ENCODE results near the gene CPA1.

Gene CPA1

GRCh38 chr7:130387628-130388403 lies 7.5 kb downstream of the CPA1 start:
- no peak for TF ChIP-seq CTCF (IDR thresholded peaks at IDR 0.05; ENCODE audit: low read depth, low read length)
- H3K4me1 ChIP-seq: no peaks in the 10 kb centered on the region
- H3K27me3 ChIP-seq: no peaks in the 10 kb centered on the region
- H3K9me3 ChIP-seq: no peaks in the 10 kb centered on the region
- no peak for DNase-seq
- H3K4me3 ChIP-seq (ENCODE audit: low read depth, low read length): no peak overlapping the region
- no peaks in the 10 kb centered on the region for H3K36me3 ChIP-seq

- TF ChIP-seq CTCF (IDR thresholded peaks at IDR 0.05; ENCODE audit: low read depth, low read length): no peak
- H3K9me3 ChIP-seq: no peaks in the 10 kb centered on the region
- no peaks in the 10 kb centered on the region; the same call in 1 of the 2 replicates for H3K4me1 ChIP-seq
- no peaks in the 10 kb centered on the region for H3K36me3 ChIP-seq
- no peak for DNase-seq
- no peak overlapping the region for H3K4me3 ChIP-seq (ENCODE audit: low read depth, low read length)
- no peaks in the 10 kb centered on the region for H3K27me3 ChIP-seq
Observed at GRCh38 chr7:130388671-130389070, 8.4 kb downstream of the CPA1 start.

- Histone ChIP-seq H3K36me3 (no peaks in the 10 kb centered on the region), H3K4me3 (ENCODE audit: low read depth, low read length) (no peak overlapping the region), H3K9me3 (no peaks in the 10 kb centered on the region), H3K4me1 (no peaks in the 10 kb centered on the region; the same call in 1 of the 2 replicates), H3K27me3 (no peaks in the 10 kb centered on the region)
- DNase-seq: no peak
- no peak for TF ChIP-seq CTCF (IDR thresholded peaks at IDR 0.05; ENCODE audit: low read depth, low read length)
Observed at GRCh38 chr7:130390486-130390885, 10.2 kb downstream of the CPA1 start.

GRCh38 chr7:130393101-130393561 lies 12.8 kb downstream of the CPA1 start:
- TF ChIP-seq CTCF (IDR thresholded peaks at IDR 0.05; ENCODE audit: low read depth, low read length): no peak
- DNase-seq: no peak
- Histone ChIP-seq H3K9me3 (no peaks in the 10 kb centered on the region), H3K27me3 (no peaks in the 10 kb centered on the region), H3K4me3 (ENCODE audit: low read depth, low read length) (no peak overlapping the region), H3K4me1 (no peaks in the 10 kb centered on the region; the same call in 1 of the 2 replicates), H3K36me3 (no peaks in the 10 kb centered on the region)

GRCh38 chr7:130393841-130394411 lies 13.6 kb downstream of the CPA1 start:
- Histone ChIP-seq H3K27me3 (no peaks in the 10 kb centered on the region), H3K36me3 (no peaks in the 10 kb centered on the region), H3K4me3 (ENCODE audit: low read depth, low read length) (no peak overlapping the region), H3K9me3 (no peaks in the 10 kb centered on the region), H3K4me1 (no peaks in the 10 kb centered on the region; the same call in 1 of the 2 replicates)
- TF ChIP-seq CTCF (IDR thresholded peaks at IDR 0.05; ENCODE audit: low read depth, low read length): no peak
- no peak for DNase-seq
